GM12878 (cell line): ENCODE measurements around the gene BRAT1. TPM values are rescaled to one million over a fixed set of nuclear protein-coding genes. Genes with fewer than 3 reads are reported as not detected.

Experiments used
- ATAC-seq: fragments of 200-7000 bp; cut with Tn5 transposase; 3 replicates; pipeline ENCODE4 v1.9.1; 2020; ENCODE audit warnings: mild to moderate bottlenecking, moderate library complexity
- BruUV-seq: library from RNA; stranded (reverse); fragments of 400-500 nt; replicated peaks from 2 replicates; lab custom pipeline; 2021; lab: Mats Ljungman, UMichigan
- CTCF ChIA-PET: fragments of 300-600 bp; sonication (Branson Sonifier 250); formaldehyde crosslinking; extraction: SDS; loops from one replicate; lab custom pipeline; 2021; ENCODE audit warnings: inconsistent platforms; lab: Yijun Ruan, JAX
- POLR2A ChIA-PET: fragments of 350-600 bp; formaldehyde crosslinking; extraction: SDS; loops from one replicate; lab custom pipeline; 2021; ENCODE audit warnings: inconsistent platforms; lab: Charles Lee
- RAD21 ChIA-PET: fragments of 300-600 bp; sonication (Branson Sonifier 250); formaldehyde crosslinking; loops from one replicate; lab custom pipeline; 2023; ENCODE audit warnings: antibody characterized with exemption; ENCODE audit not compliant: unreplicated experiment; lab: Charles Lee
- SMC1A ChIA-PET: fragments of 300-600 bp; sonication (Branson Sonifier 250); formaldehyde crosslinking; loops from one replicate; lab custom pipeline; 2023; ENCODE audit not compliant: unreplicated experiment, uncharacterized antibody; lab: Charles Lee
- DNase-seq: peaks from one replicate; pipeline ENCODE4 v3.0.0-alpha.2; 2011; ENCODE audit warnings: low read depth, low spot score
- FAIRE-seq: peaks from 3 replicates; lab custom pipeline; 2011; peaks lifted over from hg19 to GRCh38; lab: Jason Lieb, UNC
- H2AFZ ChIP-seq: 2 replicates; pipeline ENCODE4 v1.6.0; 2011; ENCODE audit warnings: low read depth, low read length, control low read depth; ENCODE audit not compliant: control insufficient read depth
- H3K27ac ChIP-seq: 2 replicates; pipeline ENCODE4 v1.5.1; 2011; ENCODE audit warnings: control low read depth; ENCODE audit not compliant: control insufficient read depth, insufficient read depth
- H3K27me3 ChIP-seq, 2 experiments: replicated peaks in 1 of 2; 2 replicates each; pipeline versions ENCODE4 v1.6.0 to v1.6.1; 2011; ENCODE audit warnings: low read length in 1 of 2; ENCODE audit not compliant: control insufficient read depth in 2 of 2, insufficient read depth in 2 of 2
- H3K36me3 ChIP-seq, 2 experiments: 2 replicates each; pipeline ENCODE4 v1.5.1; 2011; ENCODE audit warnings: low read length in 1 of 2; ENCODE audit not compliant: control insufficient read depth in 2 of 2, insufficient read depth in 2 of 2
- H3K4me1 ChIP-seq: 2 replicates; pipeline ENCODE4 v1.6.1; 2011; ENCODE audit warnings: mild to moderate bottlenecking, low read length, moderate library complexity, mixed read lengths; ENCODE audit not compliant: control insufficient read depth, insufficient read depth
- H3K4me2 ChIP-seq: 2 replicates; pipeline ENCODE4 v1.6.0; 2011; ENCODE audit warnings: control low read depth; ENCODE audit not compliant: control insufficient read depth, insufficient read depth
- H3K4me3 ChIP-seq: fragments of 200-600 bp; sonication (generic); 2 replicates; pipeline ENCODE4 v1.5.1; 2016
- H3K79me2 ChIP-seq: 2 replicates; pipeline ENCODE4 v1.6.0; 2011; ENCODE audit warnings: low read length; ENCODE audit not compliant: control insufficient read depth, insufficient read depth
- H3K9ac ChIP-seq: 2 replicates; pipeline ENCODE4 v1.8.0; 2011; ENCODE audit warnings: low read length, control low read depth, mixed read lengths; ENCODE audit not compliant: control insufficient read depth, insufficient read depth
- H3K9me3 ChIP-seq: replicated peaks from 3 replicates; pipeline ENCODE4 v1.5.1; 2011; ENCODE audit warnings: mild to moderate bottlenecking, low read length; ENCODE audit not compliant: control insufficient read depth, insufficient read depth
- H4K20me1 ChIP-seq: 2 replicates; pipeline ENCODE4 v1.6.0; 2011; ENCODE audit not compliant: control insufficient read depth, insufficient read depth
- JUND ChIP-seq: IDR thresholded peaks from 2 replicates; pipeline ENCODE4 v1.6.1; 2012; ENCODE audit warnings: low read depth, mild to moderate bottlenecking, low read length, improper control_type of control experiment, moderate library complexity
- KAT2A ChIP-seq: conservative IDR thresholded peaks from 2 replicates; pipeline ENCODE4 v1.6.1; 2011; ENCODE audit warnings: low read depth, low read length; ENCODE audit not compliant: control insufficient read depth
- KDM1A ChIP-seq: fragments of 200-600 bp; sonication (generic); IDR thresholded peaks from 2 replicates; pipeline ENCODE4 v1.6.1; 2016; ENCODE audit warnings: borderline replicate concordance
- KLF5 ChIP-seq: fragments of 450-650 bp; IDR thresholded peaks from 2 replicates; pipeline ENCODE4 v1.6.1; 2014; ENCODE audit warnings: mild to moderate bottlenecking; ENCODE audit not compliant: partially characterized antibody
- POLR2AphosphoS5 ChIP-seq: IDR thresholded peaks from 2 replicates; pipeline ENCODE4 v1.6.1; 2011; ENCODE audit warnings: mild to moderate bottlenecking, low read length, inconsistent platforms
- TARDBP ChIP-seq: IDR thresholded peaks from 2 replicates; pipeline ENCODE4 v1.6.1; 2016; ENCODE audit warnings: borderline replicate concordance
- USF1 ChIP-seq: IDR thresholded peaks from 2 replicates; pipeline ENCODE4 v1.6.1; 2011; ENCODE audit warnings: borderline replicate concordance, low read depth, mild to moderate bottlenecking, moderate library complexity, mixed read lengths, low read length; ENCODE audit not compliant: insufficient read depth; ENCODE audit errors: extremely low read length
- WGBS: methylation state at CpG from one replicate; pipeline ENCODE4 v1.1.6; 2016; ENCODE audit warnings: low lambda C conversion rate; ENCODE audit not compliant: insufficient replicate concordance, insufficient coverage; ENCODE audit errors: missing lambda C conversion rate; 5-methylcytosine and 5-hydroxymethylcytosine counted together
- in situ Hi-C: fragments of 300-500 bp; cut with MboI; formaldehyde crosslinking; loops from 9 replicates; pipeline ENCODE4 v1.14.3; 2018; ENCODE audit warnings: mixed read lengths
- intact Hi-C: fragments of 100-400 bp; cut with micrococcal nuclease; formaldehyde crosslinking; loops from one replicate; pipeline ENCODE4 v1.14.2; 2022; ENCODE audit not compliant: unreplicated experiment
- polyA plus RNA-seq, 11 experiments: library from polyadenylated mRNA; depleted of rRNA in 4 of 11; unstranded in 6 of 11; stranded (reverse) in 5 of 11; fragments of >200 nt; fragmentation: Nextera tagmentation in 4 of 11; fragmentation: Illumina TruSeq in 1 of 11; extraction: Ambion mirVana in 4 of 11; extraction: Trizol in 1 of 11; gene quantifications; 1 replicate in 1 of 11; 2 replicates in 10 of 11; pipeline versions ENCODE4 v1.2.1 to v1.2.3, GENCODE V29; 2011 to 2016; ENCODE audit warnings: inconsistent platforms in 2 of 11, missing spikeins in 2 of 11, low read depth in 1 of 11
- total RNA-seq, 4 experiments: library from RNA; depleted of rRNA in 3 of 4; stranded (reverse); fragments of >200 nt in 3 of 4; fragmentation: Illumina TruSeq in 1 of 4; extraction: Trizol in 1 of 4; gene quantifications; 2 replicates each; pipeline versions ENCODE4 v1.2.1 to v1.2.3, GENCODE V29; 2013 to 2021
- TF ChIP-seq, protein P1 (sequence below): fragments of 450-650 bp; IDR thresholded peaks from 2 replicates; pipeline ENCODE4 v1.6.1; 2017; ENCODE audit warnings: antibody characterized with exemption, mild to moderate bottlenecking, moderate library complexity
- TF ChIP-seq, protein P2 (sequence below): fragments of 450-650 bp; IDR thresholded peaks from 2 replicates; pipeline ENCODE4 v1.6.1; 2017; ENCODE audit warnings: mild to moderate bottlenecking, moderate library complexity

The BRAT1 gene
- total and polyA plus RNA-seq, 10 of the 15 experiments (the other 5 are each of a cell fraction or from before 2014, with no cell fraction given) = 0.13 to 53.3 (median 16.0) TPM

DNA sequence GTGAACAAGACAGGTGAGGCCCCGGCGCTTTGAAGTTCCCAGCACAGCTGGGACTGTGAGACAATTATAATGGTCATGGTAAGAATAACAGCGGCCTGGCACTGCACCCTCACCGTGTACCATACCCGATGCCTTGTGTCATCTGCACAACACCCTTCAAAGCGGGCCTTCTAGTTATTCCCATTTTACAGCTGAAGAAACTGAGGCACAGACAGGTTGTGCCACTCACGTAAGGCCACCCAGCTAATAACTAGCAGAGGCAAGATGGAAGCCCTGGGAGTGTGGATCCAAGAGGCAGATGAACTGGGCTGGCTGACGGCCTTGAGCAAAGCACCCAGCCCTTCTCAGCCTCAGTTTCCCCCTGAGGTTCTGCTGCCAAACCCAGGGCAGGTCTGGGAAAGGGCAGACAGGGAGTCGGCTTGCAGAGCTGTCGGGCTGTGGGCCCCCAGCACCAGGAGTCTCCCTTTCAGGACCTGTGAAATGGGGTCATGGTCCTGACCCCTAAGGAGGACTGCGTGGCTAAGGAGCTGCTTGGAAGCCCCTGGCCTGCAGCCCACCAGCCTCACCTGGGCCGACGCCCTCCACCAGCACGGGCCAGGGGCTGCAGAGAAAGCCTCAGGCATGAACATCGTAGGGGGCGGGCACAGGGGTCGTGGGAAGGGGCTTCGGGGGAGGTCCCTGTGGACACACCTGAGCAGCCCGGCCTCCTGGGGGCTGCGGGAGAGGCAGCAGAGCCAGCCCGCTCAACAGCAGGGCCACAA, 51.0 kb downstream of the BRAT1 start:
- in situ Hi-C loops = no loop called here
- no peak overlapping the region for H3K4me3 ChIP-seq
- no peak for FAIRE-seq

More for the DNA sequence above, 51.0 kb downstream of the BRAT1 start:
- no peaks in the 10 kb centered on the region for H3K36me3 ChIP-seq
- DNase-seq (no peak), ATAC-seq (no peak)
- no peak for TF ChIP-seq KDM1A
- no peak for TF ChIP-seq TARDBP
- no peak for TF ChIP-seq JUND
- no peak for TF ChIP-seq USF1
- no peak for TF ChIP-seq KAT2A
- TF ChIP-seq POLR2AphosphoS5 = no peak
- TF ChIP-seq, protein P1, sequence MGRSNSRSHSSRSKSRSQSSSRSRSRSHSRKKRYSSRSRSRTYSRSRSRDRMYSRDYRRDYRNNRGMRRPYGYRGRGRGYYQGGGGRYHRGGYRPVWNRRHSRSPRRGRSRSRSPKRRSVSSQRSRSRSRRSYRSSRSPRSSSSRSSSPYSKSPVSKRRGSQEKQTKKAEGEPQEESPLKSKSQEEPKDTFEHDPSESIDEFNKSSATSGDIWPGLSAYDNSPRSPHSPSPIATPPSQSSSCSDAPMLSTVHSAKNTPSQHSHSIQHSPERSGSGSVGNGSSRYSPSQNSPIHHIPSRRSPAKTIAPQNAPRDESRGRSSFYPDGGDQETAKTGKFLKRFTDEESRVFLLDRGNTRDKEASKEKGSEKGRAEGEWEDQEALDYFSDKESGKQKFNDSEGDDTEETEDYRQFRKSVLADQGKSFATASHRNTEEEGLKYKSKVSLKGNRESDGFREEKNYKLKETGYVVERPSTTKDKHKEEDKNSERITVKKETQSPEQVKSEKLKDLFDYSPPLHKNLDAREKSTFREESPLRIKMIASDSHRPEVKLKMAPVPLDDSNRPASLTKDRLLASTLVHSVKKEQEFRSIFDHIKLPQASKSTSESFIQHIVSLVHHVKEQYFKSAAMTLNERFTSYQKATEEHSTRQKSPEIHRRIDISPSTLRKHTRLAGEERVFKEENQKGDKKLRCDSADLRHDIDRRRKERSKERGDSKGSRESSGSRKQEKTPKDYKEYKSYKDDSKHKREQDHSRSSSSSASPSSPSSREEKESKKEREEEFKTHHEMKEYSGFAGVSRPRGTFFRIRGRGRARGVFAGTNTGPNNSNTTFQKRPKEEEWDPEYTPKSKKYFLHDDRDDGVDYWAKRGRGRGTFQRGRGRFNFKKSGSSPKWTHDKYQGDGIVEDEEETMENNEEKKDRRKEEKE = no peak
- TF ChIP-seq, protein P2, sequence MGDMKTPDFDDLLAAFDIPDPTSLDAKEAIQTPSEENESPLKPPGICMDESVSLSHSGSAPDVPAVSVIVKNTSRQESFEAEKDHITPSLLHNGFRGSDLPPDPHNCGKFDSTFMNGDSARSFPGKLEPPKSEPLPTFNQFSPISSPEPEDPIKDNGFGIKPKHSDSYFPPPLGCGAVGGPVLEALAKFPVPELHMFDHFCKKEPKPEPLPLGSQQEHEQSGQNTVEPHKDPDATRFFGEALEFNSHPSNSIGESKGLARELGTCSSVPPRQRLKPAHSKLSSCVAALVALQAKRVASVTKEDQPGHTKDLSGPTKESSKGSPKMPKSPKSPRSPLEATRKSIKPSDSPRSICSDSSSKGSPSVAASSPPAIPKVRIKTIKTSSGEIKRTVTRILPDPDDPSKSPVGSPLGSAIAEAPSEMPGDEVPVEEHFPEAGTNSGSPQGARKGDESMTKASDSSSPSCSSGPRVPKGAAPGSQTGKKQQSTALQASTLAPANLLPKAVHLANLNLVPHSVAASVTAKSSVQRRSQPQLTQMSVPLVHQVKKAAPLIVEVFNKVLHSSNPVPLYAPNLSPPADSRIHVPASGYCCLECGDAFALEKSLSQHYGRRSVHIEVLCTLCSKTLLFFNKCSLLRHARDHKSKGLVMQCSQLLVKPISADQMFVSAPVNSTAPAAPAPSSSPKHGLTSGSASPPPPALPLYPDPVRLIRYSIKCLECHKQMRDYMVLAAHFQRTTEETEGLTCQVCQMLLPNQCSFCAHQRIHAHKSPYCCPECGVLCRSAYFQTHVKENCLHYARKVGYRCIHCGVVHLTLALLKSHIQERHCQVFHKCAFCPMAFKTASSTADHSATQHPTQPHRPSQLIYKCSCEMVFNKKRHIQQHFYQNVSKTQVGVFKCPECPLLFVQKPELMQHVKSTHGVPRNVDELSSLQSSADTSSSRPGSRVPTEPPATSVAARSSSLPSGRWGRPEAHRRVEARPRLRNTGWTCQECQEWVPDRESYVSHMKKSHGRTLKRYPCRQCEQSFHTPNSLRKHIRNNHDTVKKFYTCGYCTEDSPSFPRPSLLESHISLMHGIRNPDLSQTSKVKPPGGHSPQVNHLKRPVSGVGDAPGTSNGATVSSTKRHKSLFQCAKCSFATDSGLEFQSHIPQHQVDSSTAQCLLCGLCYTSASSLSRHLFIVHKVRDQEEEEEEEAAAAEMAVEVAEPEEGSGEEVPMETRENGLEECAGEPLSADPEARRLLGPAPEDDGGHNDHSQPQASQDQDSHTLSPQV = no peak
- no peak for TF ChIP-seq KLF5
- peaks cover 0 to under 1% of the 10 kb centered on the region in 2 experiments; a peak in 1 of 4 replicates for H3K27me3 ChIP-seq
- CTCF ChIA-PET = no interaction called here
- no TSS peak for BruUV-seq
- RAD21 ChIA-PET = no interaction called here
- no peak overlapping the region for H3K27ac ChIP-seq
- no peaks in the 10 kb centered on the region for H3K9me3 ChIP-seq
- no peaks in the 10 kb centered on the region for H3K79me2 ChIP-seq
- 70% methylated on average over 17 of the region's 21 CpGs for WGBS
- H3K4me1 ChIP-seq = peaks cover 14% of the 10 kb centered on the region
- no peak overlapping the region for H2AFZ ChIP-seq
- no peaks in the 10 kb centered on the region for H4K20me1 ChIP-seq
- SMC1A ChIA-PET = no interaction called here
- no peak overlapping the region for H3K9ac ChIP-seq
- POLR2A ChIA-PET = no interaction called here
- no peak overlapping the region for H3K4me2 ChIP-seq
- intact Hi-C loops = no loop called here
